Measurements from ENCODE around the gene NCAPD3.

DNA sequence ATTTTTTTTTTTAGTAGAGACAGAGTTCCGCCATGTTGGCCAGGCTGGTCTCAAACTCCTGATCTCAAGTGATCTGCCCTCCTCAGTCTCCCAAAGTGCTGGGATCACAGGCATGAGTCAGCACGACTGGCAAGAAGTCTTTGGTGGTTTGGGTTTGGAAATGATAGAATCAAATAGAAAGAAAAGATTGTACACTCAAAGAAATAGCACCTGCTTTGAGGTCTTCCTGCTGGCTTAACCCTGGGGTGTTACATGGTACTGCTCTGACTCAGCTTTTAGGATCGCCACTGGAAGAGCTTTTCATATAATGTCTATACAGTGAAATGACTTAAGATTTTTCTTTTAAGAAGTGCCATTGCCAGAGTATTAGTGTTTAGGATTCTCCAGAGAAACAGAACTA lies 104.7 kb downstream of the NCAPD3 start:
- TF ChIP-seq CEBPB (IDR thresholded peaks at IDR 0.05): no peak
- no peak for TF ChIP-seq YY1 (IDR thresholded peaks at IDR 0.05; ENCODE audit: low read depth)
- TF ChIP-seq TAF1 (IDR thresholded peaks at IDR 0.05; ENCODE audit: low read depth): no peak
- no peak for TF ChIP-seq CREB1 (IDR thresholded peaks at IDR 0.05; ENCODE audit: low read depth)
- TF ChIP-seq, protein P1, sequence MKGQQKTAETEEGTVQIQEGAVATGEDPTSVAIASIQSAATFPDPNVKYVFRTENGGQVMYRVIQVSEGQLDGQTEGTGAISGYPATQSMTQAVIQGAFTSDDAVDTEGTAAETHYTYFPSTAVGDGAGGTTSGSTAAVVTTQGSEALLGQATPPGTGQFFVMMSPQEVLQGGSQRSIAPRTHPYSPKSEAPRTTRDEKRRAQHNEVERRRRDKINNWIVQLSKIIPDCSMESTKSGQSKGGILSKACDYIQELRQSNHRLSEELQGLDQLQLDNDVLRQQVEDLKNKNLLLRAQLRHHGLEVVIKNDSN (IDR thresholded peaks at IDR 0.05): no peak

All from Ishikawa (cell line).